NT2/D1 (cell line): ENCODE data around the gene JARID2.

Experiments used
- YY1 ChIP-seq: IDR thresholded peaks from 2 replicates; pipeline ENCODE4 v1.6.1; 2011; ENCODE audit not compliant: insufficient read length, insufficient read depth
- ZNF274 ChIP-seq: IDR thresholded peaks from 2 replicates; pipeline ENCODE4 v1.6.1; 2011; ENCODE audit warnings: mild to moderate bottlenecking, low read depth, low read length

- TF ChIP-seq YY1 (no peak), ZNF274 (no peak)
Observed at GRCh38 chr6:15401769-15402250, 155.9 kb downstream of the JARID2 start.
